Fibroblast of lung (primary cell): Measurements from ENCODE around the gene POLG. TPM values are rescaled to one million over a fixed set of nuclear protein-coding genes. Genes with fewer than 3 reads are reported as not detected.

ENCODE experiments used
- DNase-seq, 2 donors: peaks; one replicate each; pipeline versions ENCODE4 v3.0.0 to v3.0.0-alpha.2; 2010; ENCODE audit warnings: low read depth in 2 of 2
- H2AFZ ChIP-seq: 2 replicates; pipeline ENCODE4 v1.5.1; 2012; ENCODE audit warnings: low read length, control low read depth, inconsistent platforms
- H3K27ac ChIP-seq: 2 replicates; pipeline ENCODE4 v1.5.1; 2011; ENCODE audit warnings: low read length, control low read depth; ENCODE audit not compliant: insufficient read depth
- H3K27me3 ChIP-seq: 2 replicates; pipeline ENCODE4 v1.5.1; 2011; ENCODE audit warnings: mild to moderate bottlenecking, low read length; ENCODE audit not compliant: control insufficient read depth, insufficient read depth
- H3K36me3 ChIP-seq: 2 replicates; pipeline ENCODE4 v1.5.1; 2011; ENCODE audit warnings: low read length; ENCODE audit not compliant: control insufficient read depth, insufficient read depth
- H3K4me1 ChIP-seq: 2 replicates; pipeline ENCODE4 v1.5.1; 2011; ENCODE audit warnings: low read length; ENCODE audit not compliant: control insufficient read depth, insufficient read depth; ENCODE audit errors: extremely low read depth
- H3K4me2 ChIP-seq: 2 replicates; pipeline ENCODE4 v1.5.1; 2011; ENCODE audit warnings: low read length, control low read depth; ENCODE audit not compliant: insufficient read depth; ENCODE audit errors: extremely low read depth
- H3K4me3 ChIP-seq, 4 experiments: fragments of 200-600 bp in 1 of 4; sonication (generic) in 1 of 4; replicated peaks in 1 of 4; 2 replicates each; pipeline ENCODE4 v1.5.1; 2011 to 2016; ENCODE audit warnings: low read length in 4 of 4, low read depth in 3 of 4, mild to moderate bottlenecking in 3 of 4, control low read depth in 2 of 4, inconsistent platforms in 1 of 4, mixed read lengths in 1 of 4; ENCODE audit not compliant: insufficient read depth in 1 of 4; ENCODE audit errors: control extremely low read depth in 1 of 4
- H3K79me2 ChIP-seq: 2 replicates; pipeline ENCODE4 v1.5.1; 2012; ENCODE audit warnings: mild to moderate bottlenecking, low read length, inconsistent platforms; ENCODE audit not compliant: control insufficient read depth, insufficient read depth
- H3K9ac ChIP-seq: 2 replicates; pipeline ENCODE4 v1.5.1; 2011; ENCODE audit warnings: mild to moderate bottlenecking, low read length, control low read depth; ENCODE audit not compliant: insufficient read depth
- H3K9me3 ChIP-seq: 2 replicates; pipeline ENCODE4 v1.5.1; 2012; ENCODE audit warnings: low read depth, low read length; ENCODE audit not compliant: control insufficient read depth, insufficient read depth
- H4K20me1 ChIP-seq: 2 replicates; pipeline ENCODE4 v1.5.1; 2011; ENCODE audit warnings: low read length; ENCODE audit not compliant: control insufficient read depth, insufficient read depth; ENCODE audit errors: extremely low read depth
- EZH2 ChIP-seq: IDR thresholded peaks from 2 replicates; pipeline ENCODE4 v1.5.1; 2012; ENCODE audit warnings: low read length, control low read depth, mild to moderate bottlenecking; ENCODE audit errors: missing control alignments
- polyA plus RNA-seq, 2 donors: library from polyadenylated mRNA; depleted of rRNA in 1 of 2; stranded (reverse) in 1 of 2; unstranded in 1 of 2; fragments of >200 nt; gene quantifications; 2 replicates each; pipeline ENCODE4 v1.2.1, GENCODE V29; 2011 to 2012; ENCODE audit warnings: missing spikeins in 1 of 2
- total RNA-seq: library from RNA; depleted of rRNA; stranded (reverse); fragments of >200 nt; gene quantifications from 2 replicates; pipeline ENCODE4 v1.2.1, GENCODE V29; 2014
- TF ChIP-seq, protein P1 (sequence below), 2 donors: IDR thresholded peaks in 1 of 2; conservative IDR thresholded peaks in 1 of 2; 1 replicate in 1 of 2; 2 replicates in 1 of 2; pipeline ENCODE4 v1.5.1; 2011 to 2012; ENCODE audit warnings: low read length in 2 of 2, control low read depth in 1 of 2, inconsistent platforms in 1 of 2, low read depth in 1 of 2, mild to moderate bottlenecking in 1 of 2

Gene POLG
- total and polyA plus RNA-seq, 2 donors (not counting 1 experiment from before 2014, with no cell fraction given) = 20.4 to 61.3 TPM

DNA sequence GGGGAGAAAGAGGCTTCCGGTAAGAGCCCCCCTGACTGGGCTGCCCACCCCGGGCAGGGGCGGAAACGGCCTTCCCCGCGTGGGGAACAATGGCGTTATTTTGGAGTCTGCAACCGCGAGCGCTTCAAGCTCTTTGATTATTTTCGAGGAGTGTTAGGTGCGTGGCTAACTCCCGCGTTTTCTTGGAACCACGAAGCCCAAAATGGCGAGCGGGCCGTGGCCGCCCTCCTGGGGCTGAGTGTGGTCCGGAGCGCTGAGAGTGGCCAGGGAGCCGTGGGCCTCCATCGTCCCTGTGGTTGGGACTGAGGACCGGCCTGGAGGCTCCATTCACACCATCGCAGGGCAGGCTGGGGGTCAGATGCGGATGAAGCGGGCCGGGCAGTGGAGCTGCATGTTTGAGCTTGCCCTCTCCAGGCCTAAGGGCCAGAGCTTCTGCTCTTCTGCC, 44.6 kb upstream of the POLG start:
- Histone ChIP-seq H3K79me2 (no peaks in the 10 kb centered on the region), H3K9ac (no peak overlapping the region), H3K9me3 (no peaks in the 10 kb centered on the region), H3K4me3 (no peak overlapping the region), H3K27me3 (peaks cover 57% of the 10 kb centered on the region), H3K4me2 (no peak overlapping the region), H2AFZ (no peak overlapping the region), H3K4me1 (no peaks in the 10 kb centered on the region), H4K20me1 (no peaks in the 10 kb centered on the region), H3K27ac (no peak overlapping the region), H3K36me3 (no peaks in the 10 kb centered on the region)
- DNase-seq = no peak
- TF ChIP-seq EZH2 = no peak
- TF ChIP-seq, protein P1, sequence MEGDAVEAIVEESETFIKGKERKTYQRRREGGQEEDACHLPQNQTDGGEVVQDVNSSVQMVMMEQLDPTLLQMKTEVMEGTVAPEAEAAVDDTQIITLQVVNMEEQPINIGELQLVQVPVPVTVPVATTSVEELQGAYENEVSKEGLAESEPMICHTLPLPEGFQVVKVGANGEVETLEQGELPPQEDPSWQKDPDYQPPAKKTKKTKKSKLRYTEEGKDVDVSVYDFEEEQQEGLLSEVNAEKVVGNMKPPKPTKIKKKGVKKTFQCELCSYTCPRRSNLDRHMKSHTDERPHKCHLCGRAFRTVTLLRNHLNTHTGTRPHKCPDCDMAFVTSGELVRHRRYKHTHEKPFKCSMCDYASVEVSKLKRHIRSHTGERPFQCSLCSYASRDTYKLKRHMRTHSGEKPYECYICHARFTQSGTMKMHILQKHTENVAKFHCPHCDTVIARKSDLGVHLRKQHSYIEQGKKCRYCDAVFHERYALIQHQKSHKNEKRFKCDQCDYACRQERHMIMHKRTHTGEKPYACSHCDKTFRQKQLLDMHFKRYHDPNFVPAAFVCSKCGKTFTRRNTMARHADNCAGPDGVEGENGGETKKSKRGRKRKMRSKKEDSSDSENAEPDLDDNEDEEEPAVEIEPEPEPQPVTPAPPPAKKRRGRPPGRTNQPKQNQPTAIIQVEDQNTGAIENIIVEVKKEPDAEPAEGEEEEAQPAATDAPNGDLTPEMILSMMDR (conservative IDR thresholded peaks at IDR 0.05 in 1 of 2, IDR thresholded peaks at IDR 0.05 in 1 of 2; ENCODE audit: low read depth in 1 of 2, low read length in 2 of 2) = no peak

DNA sequence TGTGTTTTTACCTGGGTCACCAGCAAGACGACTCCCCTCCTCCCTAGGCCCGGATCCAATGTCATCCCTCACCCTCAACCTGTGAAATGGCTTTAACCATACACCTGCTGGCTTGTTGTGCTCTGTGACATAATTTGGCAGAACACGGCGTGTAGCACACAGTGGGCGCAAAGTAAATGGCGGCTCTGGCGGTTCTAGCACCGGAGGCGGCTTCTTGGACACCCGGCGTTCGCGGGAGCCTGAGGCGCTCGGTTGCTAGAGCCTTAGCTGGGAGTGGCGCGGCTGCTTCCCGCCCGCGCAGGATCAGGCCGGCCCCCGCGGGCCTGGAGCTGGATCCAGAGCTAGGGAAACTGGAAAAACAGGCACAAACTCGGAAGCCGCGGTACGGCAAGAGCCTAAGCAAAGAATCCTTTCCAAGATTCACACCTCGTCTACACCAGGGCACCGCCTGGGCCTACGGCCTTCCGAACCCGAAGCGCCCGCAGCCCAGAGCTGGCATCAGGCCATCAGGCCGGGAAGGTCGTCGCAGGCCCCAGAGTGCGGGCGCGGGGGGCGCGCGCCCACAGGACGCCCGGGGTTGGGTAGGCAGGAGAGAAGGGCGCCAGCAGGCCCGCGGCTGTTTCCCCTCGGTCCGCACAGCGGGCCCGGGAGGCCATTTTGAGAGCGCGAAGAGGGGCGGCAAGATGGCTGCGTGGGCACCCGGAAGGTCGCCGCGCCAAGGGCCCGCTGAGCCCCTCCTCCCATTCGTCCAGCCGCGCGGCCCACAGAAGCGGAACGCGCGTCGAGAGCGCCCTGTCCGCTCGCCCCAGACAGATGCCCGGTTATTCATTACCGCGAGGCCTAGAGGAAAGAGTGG, 43.9 kb upstream of the POLG start:
- no peaks in the 10 kb centered on the region for H4K20me1 ChIP-seq
- H3K27ac ChIP-seq = no peak overlapping the region
- H2AFZ ChIP-seq = no peak overlapping the region
- H3K36me3 ChIP-seq = no peaks in the 10 kb centered on the region
- no peak overlapping the region for H3K9ac ChIP-seq
- H3K27me3 ChIP-seq = peaks cover 62% of the 10 kb centered on the region
- H3K4me2 ChIP-seq = peak overlapping the region; percentile 18
- no peak overlapping the region for H3K4me3 ChIP-seq
- no peak for DNase-seq
- no peaks in the 10 kb centered on the region for H3K4me1 ChIP-seq
- H3K9me3 ChIP-seq = no peaks in the 10 kb centered on the region
- H3K79me2 ChIP-seq = no peaks in the 10 kb centered on the region
- TF ChIP-seq, protein P1 (conservative IDR thresholded peaks at IDR 0.05 in 1 of 2, IDR thresholded peaks at IDR 0.05 in 1 of 2; ENCODE audit: low read depth in 1 of 2, low read length in 2 of 2) = no peak
- peak; percentile 92 for TF ChIP-seq EZH2

DNA sequence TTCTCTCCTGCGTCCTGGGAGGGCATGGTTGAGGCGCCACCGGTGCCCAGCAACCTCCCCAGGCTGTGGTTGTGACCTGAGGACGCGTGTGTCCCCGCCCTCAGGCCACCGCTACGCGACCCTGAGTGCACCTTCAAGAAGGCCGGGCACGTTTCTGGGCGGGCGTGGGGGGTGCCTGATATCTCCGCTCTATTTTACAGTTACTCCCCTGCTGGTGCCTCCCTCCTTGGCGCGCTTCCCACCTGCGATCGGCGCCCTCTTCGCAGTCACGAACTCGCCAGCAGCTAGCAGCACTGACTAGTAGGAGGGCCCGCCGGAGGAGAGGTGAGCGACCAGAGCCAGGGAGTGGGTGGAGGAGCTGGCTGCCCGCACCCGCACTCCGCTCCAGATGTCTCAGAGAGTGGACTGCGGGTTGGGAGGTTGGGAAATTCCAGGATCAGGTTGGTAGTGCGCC, 43.2 kb upstream of the POLG start:
- Histone ChIP-seq H3K4me2 (no peak overlapping the region), H3K27ac (no peak overlapping the region), H2AFZ (no peak overlapping the region), H3K9ac (no peak overlapping the region), H3K4me1 (no peaks in the 10 kb centered on the region), H3K9me3 (no peaks in the 10 kb centered on the region), H3K36me3 (no peaks in the 10 kb centered on the region), H4K20me1 (no peaks in the 10 kb centered on the region), H3K4me3 (no peak overlapping the region), H3K79me2 (no peaks in the 10 kb centered on the region), H3K27me3 (peaks cover 62% of the 10 kb centered on the region)
- DNase-seq = no peak
- TF ChIP-seq, protein P1 (conservative IDR thresholded peaks at IDR 0.05 in 1 of 2, IDR thresholded peaks at IDR 0.05 in 1 of 2; ENCODE audit: low read depth in 1 of 2, low read length in 2 of 2) = no peak
- no peak for TF ChIP-seq EZH2
